DOHH2 (cell line): ENCODE results near the gene ERRFI1.

Experiments used
- H3F3A ChIP-seq: fragments of 200-600 bp; sonication (generic), shearing (Covaris generic); 2 replicates; pipeline ENCODE4 v1.6.0; 2016; ENCODE audit warnings: antibody characterized with exemption, mild to moderate bottlenecking; ENCODE audit not compliant: control insufficient read depth, insufficient read depth
- H3K27ac ChIP-seq: fragments of 200-600 bp; sonication (generic); 2 replicates; pipeline ENCODE4 v1.5.1; 2014; ENCODE audit warnings: low read depth, mild to moderate bottlenecking, low read length, moderate library complexity
- H3K27me3 ChIP-seq: fragments of 200-600 bp; sonication (generic); 2 replicates; pipeline ENCODE4 v1.6.1; 2014; ENCODE audit warnings: mild to moderate bottlenecking, low read length, mixed read lengths; ENCODE audit not compliant: control insufficient read depth
- H3K36me3 ChIP-seq: fragments of 200-600 bp; sonication (generic); 2 replicates; pipeline ENCODE4 v1.6.1; 2014; ENCODE audit warnings: mild to moderate bottlenecking, low read length, moderate library complexity, mixed read lengths; ENCODE audit not compliant: control insufficient read depth
- H3K4me1 ChIP-seq: fragments of 200-600 bp; sonication (generic); 2 replicates; pipeline ENCODE4 v1.6.1; 2014; ENCODE audit warnings: mild to moderate bottlenecking, low read length, mixed read lengths; ENCODE audit not compliant: control insufficient read depth
- H3K4me2 ChIP-seq: fragments of 200-600 bp; sonication (generic); 2 replicates; pipeline ENCODE4 v1.6.0; 2014; ENCODE audit warnings: mild to moderate bottlenecking, low read length, moderate library complexity
- H3K4me3 ChIP-seq: fragments of 200-600 bp; sonication (generic); 2 replicates; pipeline ENCODE4 v1.5.1; 2014; ENCODE audit warnings: mild to moderate bottlenecking, low read length, mixed read lengths
- H3K79me2 ChIP-seq: fragments of 200-600 bp; sonication (generic); 2 replicates; pipeline ENCODE4 v1.6.1; 2014; ENCODE audit warnings: mild to moderate bottlenecking, low read length, mixed read lengths; ENCODE audit not compliant: control insufficient read depth
- H3K9me2 ChIP-seq: fragments of 200-600 bp; sonication (generic); replicated peaks from 2 replicates; pipeline ENCODE4 v1.6.1; 2014; ENCODE audit warnings: mild to moderate bottlenecking, low read length, mixed read lengths; ENCODE audit not compliant: control insufficient read depth
- H3K9me3 ChIP-seq: fragments of 200-600 bp; sonication (generic); 2 replicates; pipeline ENCODE4 v1.6.1; 2014; ENCODE audit warnings: antibody characterized with exemption, low read length, mixed read lengths; ENCODE audit not compliant: control insufficient read depth, insufficient read depth
- H4K20me1 ChIP-seq: fragments of 200-600 bp; sonication (generic); 2 replicates; pipeline ENCODE4 v1.6.0; 2014; ENCODE audit warnings: low read depth, mild to moderate bottlenecking, antibody characterized with exemption, low read length, moderate library complexity; ENCODE audit not compliant: control insufficient read depth, insufficient read depth
- EZH2phosphoT487 ChIP-seq: fragments of 200-600 bp; sonication (generic); IDR thresholded peaks from 2 replicates; pipeline ENCODE4 v1.6.1; 2017; ENCODE audit warnings: borderline replicate concordance, mild to moderate bottlenecking, antibody characterized with exemption, low read length, moderate library complexity, mixed read lengths
- TF ChIP-seq, protein P1 (sequence below): fragments of 200-600 bp; sonication (generic); IDR thresholded peaks from one replicate; pipeline ENCODE4 v1.5.1; 2014; ENCODE audit warnings: antibody characterized with exemption, mild to moderate bottlenecking, low read depth, low read length; ENCODE audit not compliant: poor library complexity, severe bottlenecking

The ERRFI1 gene

DNA sequence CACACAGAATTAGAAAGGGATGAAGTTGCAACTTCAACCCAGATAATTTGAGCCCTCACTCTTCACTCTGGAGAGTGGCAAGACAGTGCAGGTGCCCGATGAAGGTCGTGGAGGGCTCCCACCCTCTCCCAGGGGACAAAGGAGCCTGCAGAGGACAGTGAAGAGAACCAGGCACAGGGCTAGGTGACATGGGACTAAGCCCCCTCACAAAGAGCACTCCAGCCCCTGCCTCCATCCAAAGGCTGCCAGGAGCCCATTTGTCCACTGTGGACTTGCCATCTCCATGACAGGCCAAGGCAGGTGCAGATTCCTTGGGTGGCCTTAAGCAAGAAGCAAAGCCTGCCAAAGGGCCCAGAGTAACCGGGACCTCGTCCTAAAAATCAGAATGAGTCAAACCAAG is 15.1 kb downstream of the ERRFI1 start:
- Histone ChIP-seq H3K9me3 (no peaks in the 10 kb centered on the region), H3K79me2 (no peaks in the 10 kb centered on the region), H4K20me1 (no peaks in the 10 kb centered on the region; the same call in 1 of the 2 replicates), H3F3A (no peaks in the 10 kb centered on the region), H3K4me1 (no peaks in the 10 kb centered on the region), H3K4me3 (no peak overlapping the region), H3K27ac (no peak overlapping the region), H3K27me3 (peaks cover 8% of the 10 kb centered on the region), H3K4me2 (no peak overlapping the region), H3K9me2 (no peaks in the 10 kb centered on the region), H3K36me3 (no peaks in the 10 kb centered on the region)
- TF ChIP-seq, protein P1, sequence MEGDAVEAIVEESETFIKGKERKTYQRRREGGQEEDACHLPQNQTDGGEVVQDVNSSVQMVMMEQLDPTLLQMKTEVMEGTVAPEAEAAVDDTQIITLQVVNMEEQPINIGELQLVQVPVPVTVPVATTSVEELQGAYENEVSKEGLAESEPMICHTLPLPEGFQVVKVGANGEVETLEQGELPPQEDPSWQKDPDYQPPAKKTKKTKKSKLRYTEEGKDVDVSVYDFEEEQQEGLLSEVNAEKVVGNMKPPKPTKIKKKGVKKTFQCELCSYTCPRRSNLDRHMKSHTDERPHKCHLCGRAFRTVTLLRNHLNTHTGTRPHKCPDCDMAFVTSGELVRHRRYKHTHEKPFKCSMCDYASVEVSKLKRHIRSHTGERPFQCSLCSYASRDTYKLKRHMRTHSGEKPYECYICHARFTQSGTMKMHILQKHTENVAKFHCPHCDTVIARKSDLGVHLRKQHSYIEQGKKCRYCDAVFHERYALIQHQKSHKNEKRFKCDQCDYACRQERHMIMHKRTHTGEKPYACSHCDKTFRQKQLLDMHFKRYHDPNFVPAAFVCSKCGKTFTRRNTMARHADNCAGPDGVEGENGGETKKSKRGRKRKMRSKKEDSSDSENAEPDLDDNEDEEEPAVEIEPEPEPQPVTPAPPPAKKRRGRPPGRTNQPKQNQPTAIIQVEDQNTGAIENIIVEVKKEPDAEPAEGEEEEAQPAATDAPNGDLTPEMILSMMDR = no peak
- TF ChIP-seq EZH2phosphoT487 = no peak

DNA sequence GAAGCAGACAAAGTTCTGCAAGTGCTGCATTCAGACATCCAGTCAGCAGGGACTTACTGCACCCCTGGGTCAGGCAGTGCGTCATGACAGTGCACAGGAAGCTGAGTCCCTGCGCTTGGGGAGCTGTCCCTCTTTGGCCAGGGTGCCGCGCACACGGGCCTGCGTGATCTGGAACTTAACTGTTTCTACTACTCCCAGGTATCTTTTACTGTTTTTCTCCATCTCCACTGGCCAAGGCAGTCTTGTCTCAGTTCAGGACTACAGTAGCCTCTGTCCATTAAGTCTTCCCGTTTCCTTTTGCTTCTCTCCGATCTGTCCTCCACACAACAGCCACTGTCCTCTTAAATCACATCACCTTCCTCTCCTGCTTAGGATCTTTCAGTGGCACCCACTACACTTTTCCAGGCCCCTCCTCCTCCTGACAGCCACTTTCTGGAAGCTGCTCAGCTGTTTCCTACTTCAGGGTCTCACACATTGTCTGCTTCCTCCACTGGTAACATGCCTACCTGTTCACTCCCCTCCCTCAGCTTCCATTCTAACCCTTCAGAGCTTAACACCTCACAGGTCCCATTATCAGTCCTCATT is 15.9 kb downstream of the ERRFI1 start:
- no peaks in the 10 kb centered on the region for H3F3A ChIP-seq
- H3K9me2 ChIP-seq = no peaks in the 10 kb centered on the region
- H3K27me3 ChIP-seq = peaks cover 2% of the 10 kb centered on the region; the same call in 1 of the 2 replicates
- H3K79me2 ChIP-seq = no peaks in the 10 kb centered on the region
- no peaks in the 10 kb centered on the region for H3K4me1 ChIP-seq
- H3K9me3 ChIP-seq = no peaks in the 10 kb centered on the region
- H3K4me2 ChIP-seq = no peak overlapping the region
- no peak overlapping the region for H3K4me3 ChIP-seq
- H4K20me1 ChIP-seq = no peaks in the 10 kb centered on the region; the same call in 1 of the 2 replicates
- TF ChIP-seq, protein P1 = no peak
- H3K27ac ChIP-seq = no peak overlapping the region
- no peaks in the 10 kb centered on the region for H3K36me3 ChIP-seq

DNA sequence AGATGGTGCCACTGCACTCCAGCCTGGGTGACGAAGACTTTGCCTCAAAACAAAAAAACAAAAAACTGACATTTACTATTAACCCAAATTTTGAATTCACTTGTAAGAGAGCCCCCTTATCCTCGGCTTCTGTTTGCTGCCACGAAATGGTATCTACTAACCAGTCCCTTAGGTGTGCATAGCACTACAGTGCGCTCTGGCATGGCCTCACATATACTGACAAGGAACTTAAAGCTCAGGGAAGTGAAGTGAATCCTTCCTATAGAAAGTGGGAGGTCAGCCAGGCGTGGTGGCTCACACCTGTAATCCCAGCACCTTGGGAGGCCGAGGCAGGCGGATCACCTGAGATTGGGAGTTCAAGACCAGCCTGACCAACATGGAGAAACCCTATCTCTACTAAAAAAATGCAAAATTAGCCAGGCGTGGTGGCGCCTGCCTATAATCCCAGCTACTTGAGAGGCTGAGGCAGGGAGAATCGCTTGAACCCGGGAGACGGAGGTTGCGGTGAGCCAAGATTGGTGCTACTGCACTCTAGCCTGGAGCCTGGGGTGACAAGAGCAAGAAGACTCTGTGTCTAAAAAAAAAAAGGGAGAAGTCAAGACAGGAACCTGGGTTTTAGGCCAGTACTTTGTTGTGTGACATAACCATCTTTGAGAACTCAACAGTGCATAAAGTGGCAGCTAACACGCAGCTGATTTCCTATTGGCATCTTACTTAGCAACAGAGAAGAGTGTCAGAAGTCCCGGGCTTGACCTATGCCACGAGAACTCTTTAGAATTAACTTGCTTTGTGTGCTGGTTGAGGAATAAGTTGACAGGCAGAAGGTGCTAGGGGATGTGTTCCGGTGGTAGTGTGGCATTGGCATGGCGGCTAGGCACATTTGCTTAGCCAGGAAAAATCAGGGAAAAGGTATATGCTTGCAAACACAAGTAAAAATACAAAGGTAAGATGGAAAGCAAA is 16.8 kb downstream of the ERRFI1 start:
- Histone ChIP-seq H3K79me2 (no peaks in the 10 kb centered on the region), H3K4me3 (no peak overlapping the region), H3K27me3 (no peaks in the 10 kb centered on the region), H3K4me2 (no peak overlapping the region), H3K9me2 (no peaks in the 10 kb centered on the region), H3F3A (no peaks in the 10 kb centered on the region), H3K4me1 (no peaks in the 10 kb centered on the region), H3K9me3 (no peaks in the 10 kb centered on the region), H3K36me3 (no peaks in the 10 kb centered on the region), H3K27ac (no peak overlapping the region), H4K20me1 (no peaks in the 10 kb centered on the region)
- TF ChIP-seq, protein P1 = no peak
- TF ChIP-seq EZH2phosphoT487 = no peak
